ENCODE measurements around the gene PPP1R1A.

PPP1R1A gene

GRCh38 chr12:54566792-54567191, 21.7 kb downstream of the PPP1R1A start:
- H4K20me1 ChIP-seq (ENCODE audit: insufficient read depth, low read length, poor library complexity, severe bottlenecking): no peaks in the 10 kb centered on the region
- H3K4me3 ChIP-seq (ENCODE audit: low read length, poor library complexity, severe bottlenecking): no peak overlapping the region
- H3K36me3 ChIP-seq (ENCODE audit: insufficient read depth, low read length): peaks cover 50% of the 10 kb centered on the region; the same call in 1 of the 2 replicates
- TF ChIP-seq CTCF (conservative IDR thresholded peaks at IDR 0.05; ENCODE audit: low read length) (no peak), EZH2phosphoT487 (IDR thresholded peaks at IDR 0.05; ENCODE audit: borderline replicate concordance) (no peak)
- H2AFZ ChIP-seq (ENCODE audit: low read length): no peak overlapping the region
- no peaks in the 10 kb centered on the region for H3K27me3 ChIP-seq (ENCODE audit: insufficient read depth, low read length, poor library complexity, severe bottlenecking)
- no peak overlapping the region for H3K4me2 ChIP-seq (ENCODE audit: low read depth, low read length, poor library complexity, severe bottlenecking)
- no peak overlapping the region for H3K9ac ChIP-seq (ENCODE audit: low read depth, low read length, poor library complexity, severe bottlenecking)
- no peaks in the 10 kb centered on the region for H3K4me1 ChIP-seq (ENCODE audit: insufficient read depth, low read length, poor library complexity, severe bottlenecking)
- H3K9me3 ChIP-seq (ENCODE audit: insufficient read depth, low read depth, low read length): no peaks in the 10 kb centered on the region
- no peaks in the 10 kb centered on the region for H3F3A ChIP-seq (ENCODE audit: low read depth)
- H3K9me2 ChIP-seq (replicated peaks; ENCODE audit: low read depth, low read length): no peaks in the 10 kb centered on the region
- no peaks in the 10 kb centered on the region for H3K79me2 ChIP-seq (ENCODE audit: insufficient read depth, low read length)

- no peaks in the 10 kb centered on the region for H4K20me1 ChIP-seq (ENCODE audit: insufficient read depth, low read length, poor library complexity, severe bottlenecking)
- TF ChIP-seq EZH2phosphoT487 (IDR thresholded peaks at IDR 0.05; ENCODE audit: borderline replicate concordance): no peak
- no peak for TF ChIP-seq CTCF (conservative IDR thresholded peaks at IDR 0.05; ENCODE audit: low read length)
- H3K4me2 ChIP-seq (ENCODE audit: low read depth, low read length, poor library complexity, severe bottlenecking): no peak overlapping the region
- no peaks in the 10 kb centered on the region for H3K4me1 ChIP-seq (ENCODE audit: insufficient read depth, low read length, poor library complexity, severe bottlenecking)
- no peaks in the 10 kb centered on the region for H3K27me3 ChIP-seq (ENCODE audit: insufficient read depth, low read length, poor library complexity, severe bottlenecking)
- no peaks in the 10 kb centered on the region for H3F3A ChIP-seq (ENCODE audit: low read depth)
- no peak overlapping the region for H2AFZ ChIP-seq (ENCODE audit: low read length)
- no peaks in the 10 kb centered on the region for H3K9me2 ChIP-seq (replicated peaks; ENCODE audit: low read depth, low read length)
- H3K4me3 ChIP-seq (ENCODE audit: low read length, poor library complexity, severe bottlenecking): no peak overlapping the region
- peaks cover 43% of the 10 kb centered on the region; the same call in 1 of the 2 replicates for H3K36me3 ChIP-seq (ENCODE audit: insufficient read depth, low read length)
- no peaks in the 10 kb centered on the region for H3K79me2 ChIP-seq (ENCODE audit: insufficient read depth, low read length)
- H3K9me3 ChIP-seq (ENCODE audit: insufficient read depth, low read depth, low read length): no peaks in the 10 kb centered on the region
- H3K9ac ChIP-seq (ENCODE audit: low read depth, low read length, poor library complexity, severe bottlenecking): no peak overlapping the region
Measured at GRCh38 chr12:54565986-54566544, 22.4 kb downstream of the PPP1R1A start.

- H2AFZ ChIP-seq (ENCODE audit: low read length): no peak overlapping the region
- no peaks in the 10 kb centered on the region for H3K4me1 ChIP-seq (ENCODE audit: insufficient read depth, low read length, poor library complexity, severe bottlenecking)
- H3K36me3 ChIP-seq (ENCODE audit: insufficient read depth, low read length): peaks cover 37% of the 10 kb centered on the region; the same call in 1 of the 2 replicates
- H4K20me1 ChIP-seq (ENCODE audit: insufficient read depth, low read length, poor library complexity, severe bottlenecking): no peaks in the 10 kb centered on the region
- no peak overlapping the region for H3K4me3 ChIP-seq (ENCODE audit: low read length, poor library complexity, severe bottlenecking)
- H3F3A ChIP-seq (ENCODE audit: low read depth): no peaks in the 10 kb centered on the region
- no peaks in the 10 kb centered on the region for H3K9me3 ChIP-seq (ENCODE audit: insufficient read depth, low read depth, low read length)
- no peaks in the 10 kb centered on the region for H3K79me2 ChIP-seq (ENCODE audit: insufficient read depth, low read length)
- no peaks in the 10 kb centered on the region for H3K27me3 ChIP-seq (ENCODE audit: insufficient read depth, low read length, poor library complexity, severe bottlenecking)
- no peak for TF ChIP-seq CTCF (conservative IDR thresholded peaks at IDR 0.05; ENCODE audit: low read length)
- no peak for TF ChIP-seq EZH2phosphoT487 (IDR thresholded peaks at IDR 0.05; ENCODE audit: borderline replicate concordance)
- H3K4me2 ChIP-seq (ENCODE audit: low read depth, low read length, poor library complexity, severe bottlenecking): no peak overlapping the region
- H3K9ac ChIP-seq (ENCODE audit: low read depth, low read length, poor library complexity, severe bottlenecking): no peak overlapping the region
- H3K9me2 ChIP-seq (replicated peaks; ENCODE audit: low read depth, low read length): no peaks in the 10 kb centered on the region
Measured at GRCh38 chr12:54565310-54565985, 23.0 kb downstream of the PPP1R1A start.
